Measurements from ENCODE around the gene S100A11. TPM values are rescaled to one million over a fixed set of nuclear protein-coding genes. Genes with fewer than 3 reads are reported as not detected.

S100A11 gene
- total RNA-seq, 2 experiments from 2014 or later = 269 to 292 TPM

GRCh38 chr1:152014943-152015342 is 21.9 kb downstream of the S100A11 start:
- CTCF ChIA-PET = interaction anchor here (0.6 to 2.2 kb wide), 6 partner anchors 14 to 126 kb away, joined by 3 to 9 read pairs (median 4); no protein-coding TSS in a partner anchor
- POLR2A ChIA-PET = interaction anchor here (0.6 kb wide), 1 partner anchor 322 kb away, joined by 5 read pairs; no protein-coding TSS in a partner anchor

DNA sequence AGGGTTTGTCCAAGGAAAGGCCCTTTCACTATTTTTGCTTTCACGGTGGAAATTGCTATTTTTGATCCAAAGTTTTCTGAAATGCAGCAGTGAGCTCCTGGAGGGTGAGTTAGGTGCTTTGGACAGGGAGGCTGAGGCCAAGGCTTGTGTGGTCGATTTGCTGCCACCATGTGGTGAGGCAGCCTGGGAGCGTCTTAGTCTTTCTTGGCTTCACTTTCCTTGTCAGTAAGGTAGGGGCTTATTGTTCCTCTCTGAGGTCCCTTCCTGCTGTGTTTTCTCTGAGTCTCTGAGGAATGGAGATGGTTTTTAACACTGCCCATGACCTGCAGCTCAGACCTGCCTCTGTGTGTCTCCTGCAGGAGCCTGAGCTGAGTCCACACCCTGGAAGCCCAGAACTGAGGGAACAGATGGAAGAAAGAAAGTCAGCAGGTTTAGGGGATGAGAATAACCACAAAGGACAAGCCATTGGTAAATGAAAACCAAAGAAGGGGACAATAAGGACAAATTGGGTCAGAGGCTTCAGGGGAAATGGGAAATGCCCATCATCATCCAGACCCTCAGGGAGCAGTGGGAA is 23.1 kb downstream of the S100A11 start:
- ChIA-PET CTCF (interaction anchor here (1.0 to 2.2 kb wide), 6 partner anchors 9 to 80 kb away, joined by 3 to 7 read pairs (median 5); no protein-coding TSS in a partner anchor), POLR2A (no interaction called here)

GRCh38 chr1:152009691-152010090 is 27.1 kb downstream of the S100A11 start:
- POLR2A ChIA-PET = no interaction called here

GRCh38 chr1:152007047-152007446 is 29.8 kb downstream of the S100A11 start:
- ChIA-PET CTCF (no interaction called here), POLR2A (no interaction called here)

More at GRCh38 chr1:152009691-152010090, 27.1 kb downstream of the S100A11 start:
- CTCF ChIA-PET = interaction anchor here (0.6 to 0.7 kb wide), 3 partner anchors 51 to 79 kb away, joined by 3 read pairs; no protein-coding TSS in a partner anchor

GRCh38 chr1:152005360-152005912 is 31.4 kb downstream of the S100A11 start:
- CTCF ChIA-PET = interaction anchor here (1.0 to 1.1 kb wide), 2 partner anchors 8 to 32 kb away, joined by 3 read pairs; no protein-coding TSS in a partner anchor
- POLR2A ChIA-PET = no interaction called here

DNA sequence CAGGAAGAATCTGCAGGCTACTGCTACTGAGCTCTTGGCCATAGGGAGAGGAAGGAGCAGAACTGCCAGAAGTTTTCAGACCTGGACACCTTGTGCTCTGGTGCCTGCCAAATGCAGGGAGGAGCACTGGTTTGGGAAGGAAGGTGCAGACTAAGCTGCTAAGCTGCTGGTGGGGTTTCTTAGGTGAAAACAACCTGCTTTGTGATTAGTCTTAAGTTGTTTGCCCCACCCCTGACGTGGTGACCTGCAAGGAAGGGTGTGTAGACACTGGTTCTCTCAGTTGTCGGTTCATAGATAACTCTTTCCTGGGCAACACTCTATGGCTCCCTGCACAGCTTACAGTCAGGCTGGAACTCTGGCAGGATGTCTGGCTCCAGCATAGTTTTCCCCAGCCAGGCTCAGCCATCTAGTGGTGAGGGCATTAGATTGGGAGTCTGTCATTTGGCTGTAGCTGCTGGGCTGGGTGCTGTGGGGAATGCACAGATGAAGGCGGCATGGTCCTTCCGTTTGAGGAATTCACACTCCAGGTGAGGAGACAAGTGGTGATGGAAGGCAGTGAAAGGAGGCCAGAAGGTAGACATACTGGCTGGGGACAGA is 32.9 kb downstream of the S100A11 start:
- ChIA-PET CTCF (interaction anchor here (0.7 to 2.5 kb wide), 7 partner anchors 10 to 105 kb away, joined by 3 to 7 read pairs (median 4); no protein-coding TSS in a partner anchor), POLR2A (no interaction called here)

GRCh38 chr1:152002960-152003359 is 33.8 kb downstream of the S100A11 start:
- POLR2A ChIA-PET = no interaction called here
- CTCF ChIA-PET = interaction anchor here (0.7 to 2.5 kb wide), 8 partner anchors 11 to 104 kb away, joined by 3 to 7 read pairs (median 4); no protein-coding TSS in a partner anchor

DNA sequence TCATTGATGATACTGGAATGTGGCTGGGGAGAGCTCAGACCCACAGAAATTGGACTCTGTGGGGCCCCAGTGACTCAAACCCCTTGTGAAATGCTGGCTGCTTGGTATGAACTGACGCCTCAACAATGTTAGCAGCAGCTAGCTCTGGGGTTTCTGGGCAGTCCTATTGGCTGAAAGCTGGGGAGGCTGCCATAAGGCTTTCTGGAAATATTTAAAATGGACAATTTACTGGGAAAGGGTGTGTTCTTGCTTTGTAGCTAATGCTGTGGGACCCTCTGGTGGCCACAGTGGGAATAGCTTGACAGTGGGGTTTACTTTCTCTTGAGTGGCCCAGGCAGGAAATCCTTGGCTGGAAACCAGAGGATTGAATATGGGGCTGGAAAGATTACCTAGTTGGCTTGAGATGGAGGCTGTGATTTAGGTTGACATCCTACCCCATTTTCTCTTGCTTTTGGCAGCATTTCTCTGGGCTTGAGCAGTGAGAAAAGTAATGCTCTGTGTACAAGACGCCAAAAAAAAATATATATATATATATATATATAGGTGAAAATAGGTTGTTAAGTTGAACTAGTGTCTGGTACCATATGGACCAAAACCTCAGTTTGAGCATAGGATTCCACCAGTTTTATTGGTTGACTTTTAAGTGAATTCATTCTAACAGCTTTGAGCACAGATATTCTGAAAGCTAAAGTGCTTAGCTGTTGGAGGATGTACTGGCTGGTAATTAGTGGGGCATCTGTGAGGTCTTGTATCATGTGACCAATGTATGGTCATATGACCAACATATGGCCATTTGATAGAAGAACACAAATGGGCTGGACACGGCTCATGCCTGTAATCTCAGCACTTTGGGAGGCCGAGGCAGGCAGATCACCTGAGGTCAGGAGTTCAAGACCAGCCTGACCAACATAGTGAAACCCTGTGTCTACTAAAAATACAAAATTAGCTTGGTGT is 34.9 kb downstream of the S100A11 start:
- CTCF ChIA-PET = interaction anchor here (0.6 to 10.7 kb wide), 21 partner anchors 10 to 846 kb away, joined by 3 to 121 read pairs (median 6); no protein-coding TSS in a partner anchor
- POLR2A ChIA-PET = no interaction called here

- POLR2A ChIA-PET = no interaction called here
- CTCF ChIA-PET = interaction anchor here (0.6 to 10.7 kb wide), 17 partner anchors 10 to 845 kb away, joined by 3 to 121 read pairs (median 7); no protein-coding TSS in a partner anchor
Observed at GRCh38 chr1:152000964-152001630, 35.7 kb downstream of the S100A11 start.

DNA sequence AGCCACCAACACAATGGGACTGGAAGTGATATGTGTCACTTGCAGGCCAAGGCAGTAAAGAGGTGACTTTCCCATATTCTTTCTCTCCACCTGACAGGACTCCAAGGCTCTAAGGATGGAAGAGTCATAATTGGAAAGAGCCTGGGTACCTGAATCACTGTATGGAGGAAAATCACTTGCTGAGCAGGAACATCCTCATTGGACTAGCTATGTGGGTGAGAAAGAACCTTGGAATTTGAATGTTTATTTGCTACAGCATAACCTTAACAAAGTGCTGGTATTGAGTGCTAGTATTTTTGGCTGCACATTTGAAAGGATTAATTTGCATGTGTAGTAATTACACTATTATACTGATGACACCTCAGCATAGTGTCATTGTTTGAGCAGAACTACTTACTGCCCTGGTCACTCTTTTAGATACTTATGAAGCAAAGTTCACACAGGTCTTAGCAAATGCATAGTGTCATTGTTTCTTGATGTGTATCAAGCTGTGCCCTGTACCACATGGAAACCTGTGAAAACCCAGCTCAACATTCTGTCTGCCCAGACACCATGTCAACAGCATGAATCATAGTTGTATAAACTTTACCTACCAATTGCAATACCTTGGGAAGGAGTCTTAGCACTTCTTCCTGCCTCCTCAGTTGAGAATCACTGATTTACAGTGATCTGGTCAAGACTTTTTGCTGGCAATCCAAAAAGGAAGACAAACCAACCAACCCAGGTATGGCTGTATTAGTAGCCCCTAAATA is 38.0 kb downstream of the S100A11 start:
- ChIA-PET POLR2A (no interaction called here), CTCF (interaction anchor here (0.9 to 10.7 kb wide), 5 partner anchors 14 to 69 kb away, joined by 3 to 121 read pairs (median 4); no protein-coding TSS in a partner anchor)

- ChIA-PET POLR2A (no interaction called here), CTCF (interaction anchor here (0.8 to 10.7 kb wide), 4 partner anchors 12 to 67 kb away, joined by 3 to 121 read pairs (median 24); no protein-coding TSS in a partner anchor)
Observed at GRCh38 chr1:151997284-151997570, 39.6 kb downstream of the S100A11 start.

- ChIA-PET POLR2A (no interaction called here), CTCF (interaction anchor here (0.8 to 10.7 kb wide), 6 partner anchors 11 to 86 kb away, joined by 3 to 121 read pairs (median 7); no protein-coding TSS in a partner anchor)
Observed at GRCh38 chr1:151995774-151996173, 41.0 kb downstream of the S100A11 start.

GRCh38 chr1:151994956-151995355 is 41.8 kb downstream of the S100A11 start:
- ChIA-PET POLR2A (interaction anchor here (0.6 kb wide), 1 partner anchor 11 kb away, joined by 4 read pairs; no protein-coding TSS in a partner anchor), CTCF (interaction anchor here (1.7 to 10.7 kb wide), 3 partner anchors 13 to 54 kb away, joined by 5 to 121 read pairs (median 11); no protein-coding TSS in a partner anchor)

DNA sequence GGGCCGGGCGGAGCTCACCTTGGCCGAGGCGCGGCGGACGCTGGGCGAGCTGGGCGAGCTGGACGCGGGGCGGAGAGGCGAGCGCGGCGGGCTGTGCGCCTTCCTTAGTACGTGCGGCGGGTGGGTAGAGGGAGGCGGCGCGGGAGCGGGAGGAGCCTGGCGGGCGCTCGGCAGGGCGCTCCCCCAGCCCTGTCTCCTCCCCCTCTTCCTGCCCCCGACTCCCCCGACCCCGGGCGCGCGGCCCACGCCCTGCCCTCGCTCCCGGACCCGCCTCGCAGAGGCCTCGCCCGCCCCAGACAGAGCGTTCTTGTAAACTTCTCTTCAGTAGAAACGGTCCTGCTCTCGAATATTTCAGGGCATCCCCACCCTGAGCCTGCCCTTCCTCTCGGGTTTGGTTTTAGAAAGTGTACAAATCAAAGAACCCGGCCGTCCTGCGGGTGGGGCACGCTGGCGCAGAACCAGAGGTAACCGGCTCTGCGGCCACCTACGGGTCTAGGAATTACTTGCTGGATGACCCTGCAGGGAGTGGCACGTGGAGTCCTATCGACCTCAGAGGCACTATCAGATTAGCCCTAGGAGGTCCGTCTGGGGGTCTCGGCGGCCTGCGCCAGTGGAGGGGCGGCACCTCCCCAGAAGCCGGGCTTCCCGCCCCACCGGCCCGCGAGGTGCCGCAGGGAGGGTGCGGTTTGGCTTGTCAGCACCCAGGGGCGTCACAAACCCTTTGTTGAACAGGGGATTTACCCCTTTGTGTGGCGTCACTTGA is 42.9 kb downstream of the S100A11 start, which contains the start of gene S100A10:
S100A10 (minus strand) TSS at position 126 of the 763 bp plus-strand sequence. CDS start 7,629 bp downstream, outside the sequence.
- ChIA-PET CTCF (interaction anchor here (1.0 to 10.7 kb wide), 3 partner anchors 26 to 52 kb away, joined by 3 to 121 read pairs (median 5); no protein-coding TSS in a partner anchor), POLR2A (interaction anchor here (0.6 to 2.4 kb wide), 5 partner anchors 10 to 53 kb away, joined by 3 to 11 read pairs (median 3); no protein-coding TSS in a partner anchor)

GRCh38 chr1:151993084-151993733 is 43.6 kb downstream of the S100A11 start:
- CTCF ChIA-PET = interaction anchor here (1.0 to 10.7 kb wide), 4 partner anchors 26 to 52 kb away, joined by 3 to 121 read pairs (median 5); no protein-coding TSS in a partner anchor
- POLR2A ChIA-PET = interaction anchor here (0.6 to 2.4 kb wide), 4 partner anchors 10 to 52 kb away, joined by 3 to 11 read pairs (median 3); no protein-coding TSS in a partner anchor

Data from activated CD8-positive, alpha-beta memory T cell treated with anti-CD3 and anti-CD28 coated beads for 36 hours (primary cell).